Measurements from ENCODE around the gene ADCY7.

The ADCY7 gene

GRCh38 chr16:50351952-50352351 is 85.6 kb downstream of the ADCY7 start:
- H3K27ac ChIP-seq (replicated peaks) = no peak overlapping the region
- no peaks in the 10 kb centered on the region for H3K27me3 ChIP-seq (ENCODE audit: insufficient read depth, poor library complexity, severe bottlenecking)
- no peak for DNase-seq (ENCODE audit: low read depth in 1 of 2, low spot score in 1 of 2)
- TF ChIP-seq POLR2AphosphoS5 (IDR thresholded peaks at IDR 0.05; ENCODE audit: low read depth) (no peak), REST (IDR thresholded peaks at IDR 0.05; ENCODE audit: insufficient replicate concordance, low read depth) (no peak), SPI1 (IDR thresholded peaks at IDR 0.05; ENCODE audit: borderline replicate concordance, low read depth) (no peak), GABPA (IDR thresholded peaks at IDR 0.05; ENCODE audit: low read depth) (no peak)
- TF ChIP-seq, protein P1, sequence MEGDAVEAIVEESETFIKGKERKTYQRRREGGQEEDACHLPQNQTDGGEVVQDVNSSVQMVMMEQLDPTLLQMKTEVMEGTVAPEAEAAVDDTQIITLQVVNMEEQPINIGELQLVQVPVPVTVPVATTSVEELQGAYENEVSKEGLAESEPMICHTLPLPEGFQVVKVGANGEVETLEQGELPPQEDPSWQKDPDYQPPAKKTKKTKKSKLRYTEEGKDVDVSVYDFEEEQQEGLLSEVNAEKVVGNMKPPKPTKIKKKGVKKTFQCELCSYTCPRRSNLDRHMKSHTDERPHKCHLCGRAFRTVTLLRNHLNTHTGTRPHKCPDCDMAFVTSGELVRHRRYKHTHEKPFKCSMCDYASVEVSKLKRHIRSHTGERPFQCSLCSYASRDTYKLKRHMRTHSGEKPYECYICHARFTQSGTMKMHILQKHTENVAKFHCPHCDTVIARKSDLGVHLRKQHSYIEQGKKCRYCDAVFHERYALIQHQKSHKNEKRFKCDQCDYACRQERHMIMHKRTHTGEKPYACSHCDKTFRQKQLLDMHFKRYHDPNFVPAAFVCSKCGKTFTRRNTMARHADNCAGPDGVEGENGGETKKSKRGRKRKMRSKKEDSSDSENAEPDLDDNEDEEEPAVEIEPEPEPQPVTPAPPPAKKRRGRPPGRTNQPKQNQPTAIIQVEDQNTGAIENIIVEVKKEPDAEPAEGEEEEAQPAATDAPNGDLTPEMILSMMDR (IDR thresholded peaks at IDR 0.05; ENCODE audit: insufficient read depth, low read length) = no peak
- no peak overlapping the region for H3K4me3 ChIP-seq (replicated peaks; ENCODE audit: insufficient read depth, low read length)

GRCh38 chr16:50354082-50354481 is 87.7 kb downstream of the ADCY7 start:
- Histone ChIP-seq H3K4me3 (replicated peaks; ENCODE audit: insufficient read depth, low read length) (no peak overlapping the region), H3K27me3 (ENCODE audit: insufficient read depth, poor library complexity, severe bottlenecking) (no peaks in the 10 kb centered on the region), H3K27ac (replicated peaks) (no peak overlapping the region)
- no peak for DNase-seq (ENCODE audit: low read depth in 1 of 2, low spot score in 1 of 2)
- TF ChIP-seq, protein P1 (IDR thresholded peaks at IDR 0.05; ENCODE audit: insufficient read depth, low read length) = no peak
- no peak for TF ChIP-seq SPI1 (IDR thresholded peaks at IDR 0.05; ENCODE audit: borderline replicate concordance, low read depth)
- no peak for TF ChIP-seq POLR2AphosphoS5 (IDR thresholded peaks at IDR 0.05; ENCODE audit: low read depth)
- TF ChIP-seq GABPA (IDR thresholded peaks at IDR 0.05; ENCODE audit: low read depth) = no peak
- TF ChIP-seq REST (IDR thresholded peaks at IDR 0.05; ENCODE audit: insufficient replicate concordance, low read depth) = no peak

DNA sequence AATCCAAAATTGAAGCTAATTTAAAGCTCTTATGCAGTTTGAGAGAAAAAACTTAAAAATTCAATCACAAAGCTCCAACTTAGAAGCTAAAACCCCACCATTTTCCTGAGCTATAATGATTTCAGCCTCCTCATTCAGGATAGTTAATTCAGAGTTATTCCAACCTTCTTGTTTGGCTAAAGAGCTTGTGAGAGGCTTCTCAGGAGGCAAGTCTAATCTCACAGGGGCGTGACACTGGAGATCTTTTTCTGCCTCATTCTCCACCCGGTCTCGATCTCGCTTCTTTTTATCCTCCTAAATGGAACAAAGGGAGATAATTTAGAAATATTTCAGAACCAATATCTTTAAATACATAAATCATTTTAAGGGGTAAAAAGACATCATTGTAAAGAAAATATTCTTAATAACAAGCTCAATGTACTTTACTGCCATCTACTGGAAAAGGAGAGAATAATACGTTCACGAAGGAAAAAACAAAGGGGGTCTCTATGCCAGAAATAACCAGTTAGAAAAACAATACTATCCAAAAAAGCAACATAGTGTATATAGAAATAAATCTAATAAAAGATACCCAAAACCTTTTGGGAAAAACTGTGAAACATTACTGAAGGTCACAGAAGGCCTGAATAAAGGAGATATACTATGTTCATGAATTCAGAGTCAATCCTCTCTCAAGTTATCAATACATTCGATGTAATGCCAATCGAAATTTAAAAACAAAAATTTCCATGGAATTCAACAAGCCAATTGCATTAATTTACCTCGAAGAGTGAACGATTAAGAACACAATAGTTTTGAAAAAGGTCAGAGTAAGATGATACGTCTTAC is 88.5 kb downstream of the ADCY7 start:
- no peak overlapping the region for H3K27ac ChIP-seq (replicated peaks)
- H3K4me3 ChIP-seq (replicated peaks; ENCODE audit: insufficient read depth, low read length) = no peak overlapping the region
- no peak for DNase-seq (ENCODE audit: low read depth in 1 of 2, low spot score in 1 of 2)
- H3K27me3 ChIP-seq (ENCODE audit: insufficient read depth, poor library complexity, severe bottlenecking) = no peaks in the 10 kb centered on the region
- no peak for TF ChIP-seq REST (IDR thresholded peaks at IDR 0.05; ENCODE audit: insufficient replicate concordance, low read depth)
- TF ChIP-seq, protein P1 (IDR thresholded peaks at IDR 0.05; ENCODE audit: insufficient read depth, low read length) = peak; percentile 28
- no peak for TF ChIP-seq GABPA (IDR thresholded peaks at IDR 0.05; ENCODE audit: low read depth)
- TF ChIP-seq SPI1 (IDR thresholded peaks at IDR 0.05; ENCODE audit: borderline replicate concordance, low read depth) = no peak
